ENCODE data around the gene SEPTIN10.
"Not testable (repeated sequence)": the region's sequence is repeated elsewhere in the genome, so short reads cannot be mapped to it uniquely, and the experiment has no call there.

SEPTIN10 gene

DNA sequence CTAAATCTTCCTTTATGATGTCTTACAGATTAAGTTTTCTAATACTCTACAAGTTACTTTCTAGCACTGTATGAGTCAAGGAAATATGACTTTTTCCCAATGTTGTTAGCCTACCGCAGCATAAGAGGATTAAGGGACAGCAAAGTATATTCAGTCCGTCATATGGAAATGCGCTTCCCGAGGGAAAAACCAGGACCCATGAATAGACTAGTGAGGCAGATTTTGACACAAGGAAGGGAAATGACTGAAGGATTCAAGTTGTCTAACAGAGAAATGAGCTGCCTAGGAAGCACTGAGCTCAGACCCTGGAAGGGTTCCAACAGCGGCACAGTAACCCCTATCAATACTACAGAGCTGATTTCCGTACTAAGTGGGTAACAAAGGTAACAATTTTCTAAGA lies 12.0 kb downstream of the SEPTIN10 start:
- no peak for DNase-seq

DNA sequence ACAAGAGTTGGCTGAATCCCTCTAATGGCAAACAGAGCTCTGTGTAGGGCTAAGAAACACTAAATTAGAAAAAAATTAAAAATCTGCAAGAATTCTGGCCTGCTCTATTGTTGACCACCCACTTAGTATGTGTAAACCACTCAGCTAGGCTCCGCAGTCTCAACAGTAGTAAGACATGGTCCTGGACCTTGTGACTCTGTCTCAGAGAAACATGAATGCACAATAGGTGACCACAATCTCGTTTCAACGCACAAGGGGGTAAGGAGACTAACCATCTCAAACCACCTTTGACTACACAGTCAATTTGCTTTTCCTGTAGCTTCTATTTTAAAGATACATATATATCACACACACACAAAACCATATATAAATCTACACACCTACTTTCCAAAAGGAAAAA lies 16.5 kb downstream of the SEPTIN10 start:
- DNase-seq = no peak

DNA sequence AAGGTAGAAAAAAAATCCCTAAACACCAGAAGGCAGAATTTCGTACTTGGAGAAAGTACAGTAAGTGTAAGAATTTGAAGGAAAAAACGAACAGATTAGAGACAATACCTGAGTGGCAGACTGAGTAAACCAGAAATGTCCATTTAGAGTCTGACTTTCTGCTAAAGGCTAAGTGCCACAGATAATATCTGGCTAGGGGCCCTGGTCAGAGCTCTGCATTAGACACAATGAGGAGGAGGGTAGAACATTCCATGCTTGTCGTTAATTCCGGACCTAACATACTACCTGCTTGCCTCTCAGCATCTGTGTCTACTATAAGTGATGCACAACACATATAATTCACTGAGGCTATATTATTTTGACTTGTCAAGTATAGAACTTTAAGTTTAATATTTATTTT lies 18.1 kb downstream of the SEPTIN10 start:
- no peak for DNase-seq

DNA sequence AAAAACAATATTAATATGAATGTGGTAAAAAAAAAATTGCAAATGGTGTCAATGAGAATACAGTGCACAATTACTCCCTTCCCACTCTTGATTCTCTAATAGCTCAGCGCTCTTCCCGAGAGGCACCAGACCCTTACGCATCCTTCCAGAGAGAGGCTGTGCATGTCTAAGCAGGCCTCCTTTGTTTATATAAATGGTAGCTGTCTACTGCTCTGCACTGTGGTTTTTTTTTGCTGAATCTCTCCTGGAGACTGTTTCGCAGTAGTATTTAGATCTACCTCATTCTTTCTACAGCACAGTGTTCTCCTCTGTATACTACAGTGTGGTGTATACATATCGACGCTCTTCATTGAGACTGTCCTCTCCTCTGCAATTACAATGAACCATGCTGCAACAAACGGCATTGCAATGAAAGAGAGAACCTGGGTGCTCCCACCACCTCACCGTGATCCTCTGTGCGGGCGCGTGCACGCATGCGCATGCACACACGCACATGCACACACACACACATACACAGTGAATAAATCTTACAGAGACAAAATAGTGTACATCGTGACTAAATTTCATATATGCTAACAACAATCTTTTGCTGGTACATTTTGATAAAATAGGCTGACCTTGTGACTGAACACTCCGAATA lies 19.4 kb downstream of the SEPTIN10 start:
- no peak for DNase-seq

DNA sequence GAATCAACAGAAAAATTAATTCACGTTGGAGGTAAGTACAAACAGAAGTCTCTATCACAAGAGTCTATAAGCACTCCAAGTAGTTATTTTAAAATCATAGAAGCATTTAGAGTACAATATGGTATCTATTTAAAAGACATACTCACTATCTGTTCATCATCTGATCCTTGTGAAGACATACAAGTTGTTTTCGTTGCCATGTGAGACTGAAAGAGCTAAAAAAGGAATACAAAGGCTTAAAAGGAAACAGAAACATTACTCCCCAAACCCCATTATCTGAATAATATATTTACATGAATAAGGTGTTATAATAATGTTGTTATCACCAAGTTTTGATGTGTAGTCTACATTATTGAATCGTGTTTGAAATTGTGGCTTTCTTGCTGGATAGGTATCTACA lies 20.9 kb downstream of the SEPTIN10 start:
- no peak for DNase-seq

DNA sequence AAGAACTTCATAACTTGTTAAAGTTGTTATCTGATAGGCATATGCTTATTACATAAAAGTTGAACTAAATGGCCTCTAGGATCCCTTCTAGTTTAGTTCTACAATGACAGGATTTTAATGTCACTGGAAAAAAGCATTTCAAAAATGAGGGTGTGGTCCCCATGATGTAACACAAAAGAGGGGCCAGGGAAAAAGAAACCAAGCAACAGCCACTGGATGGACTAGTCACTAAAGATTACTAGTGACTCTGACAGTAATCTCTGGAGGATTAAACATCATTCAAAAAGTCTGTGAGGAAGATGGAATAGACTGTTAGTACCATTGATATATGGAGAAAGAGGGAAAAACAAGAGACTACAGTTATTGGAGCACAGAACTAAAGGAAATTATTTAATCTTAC lies 22.6 kb downstream of the SEPTIN10 start:
- DNase-seq = no peak

DNA sequence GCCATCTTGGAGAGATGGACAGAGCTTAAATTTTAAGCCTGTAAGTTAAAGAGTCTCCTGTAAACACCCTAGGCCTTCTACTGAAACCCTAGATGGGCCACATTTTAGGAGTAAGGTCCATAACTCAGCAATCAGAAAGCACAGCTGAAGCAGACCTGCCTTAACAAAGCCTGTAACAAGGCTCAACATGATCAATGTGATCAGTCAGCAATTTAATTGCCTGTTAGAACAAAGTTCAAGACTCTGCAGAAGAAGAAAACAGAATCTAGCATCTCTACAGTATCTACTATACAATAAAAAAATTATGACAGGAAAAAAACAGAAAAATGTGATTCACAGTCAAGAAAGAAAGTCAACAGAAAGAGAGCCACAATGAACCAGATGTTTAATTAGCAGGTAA lies 27.1 kb downstream of the SEPTIN10 start:
- DNase-seq = no peak

DNA sequence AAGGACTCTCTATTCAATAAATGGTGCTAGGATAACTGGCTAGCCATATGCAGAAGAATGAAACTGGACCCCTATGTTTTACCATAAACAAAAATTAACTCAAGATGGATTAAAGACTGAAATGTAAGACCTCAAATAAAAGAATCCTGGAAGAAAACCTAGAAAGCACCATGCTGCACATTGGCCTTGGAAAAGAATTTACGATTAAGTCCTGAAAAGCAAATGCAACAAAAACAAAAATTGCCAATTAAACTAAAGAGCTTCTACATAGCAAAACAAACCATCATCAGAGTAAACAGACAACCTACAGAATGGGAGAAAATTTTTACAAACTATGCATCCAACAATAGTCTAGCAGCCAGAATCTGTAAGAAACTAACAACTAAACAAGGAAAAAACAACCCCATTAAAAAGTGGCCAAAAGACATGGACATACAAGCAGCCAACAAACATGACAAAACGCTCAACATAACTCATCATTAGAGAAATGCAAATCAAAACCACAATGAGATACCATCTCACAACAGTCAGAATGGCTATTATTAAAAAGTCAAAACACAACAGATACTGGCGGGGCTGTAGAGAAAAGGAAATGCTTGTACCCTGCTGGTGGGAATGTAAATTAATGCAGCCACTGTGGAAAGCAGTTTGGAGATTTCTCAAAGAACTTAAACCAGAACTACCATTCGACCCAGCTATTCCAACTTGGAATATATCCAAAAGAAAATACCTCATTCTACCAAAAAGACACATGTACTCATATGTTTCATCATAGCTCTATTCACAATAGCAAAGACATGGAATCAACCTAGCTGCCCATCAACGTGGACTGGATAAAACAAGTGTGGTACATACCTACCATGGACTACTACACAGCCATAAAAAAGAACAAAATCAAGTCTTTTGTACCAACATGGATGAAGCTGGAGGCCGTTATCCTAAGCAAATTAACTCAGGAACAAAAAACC lies 30.6 kb downstream of the SEPTIN10 start:
- peak; percentile 44 for DNase-seq

DNA sequence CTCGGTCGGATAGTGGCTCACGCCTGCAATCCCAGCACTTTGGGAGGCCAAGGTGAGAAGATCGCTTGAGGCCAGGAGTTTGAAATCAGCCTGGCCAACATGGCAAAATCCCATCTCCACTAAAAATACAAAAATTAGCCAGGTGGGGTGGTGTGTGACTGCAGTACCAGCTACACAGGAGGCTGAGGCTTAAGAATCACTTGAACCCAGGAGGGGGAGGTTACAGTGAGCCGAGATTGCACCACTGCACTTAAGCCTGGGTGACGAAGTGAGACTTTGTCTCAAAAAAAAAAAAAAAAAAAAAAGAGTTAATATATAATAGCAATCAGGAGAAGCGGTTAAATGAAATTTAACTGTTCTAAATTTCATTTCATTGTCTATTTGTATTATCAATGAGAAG lies 36.1 kb downstream of the SEPTIN10 start:
- DNase-seq = not testable (repeated sequence)

DNA sequence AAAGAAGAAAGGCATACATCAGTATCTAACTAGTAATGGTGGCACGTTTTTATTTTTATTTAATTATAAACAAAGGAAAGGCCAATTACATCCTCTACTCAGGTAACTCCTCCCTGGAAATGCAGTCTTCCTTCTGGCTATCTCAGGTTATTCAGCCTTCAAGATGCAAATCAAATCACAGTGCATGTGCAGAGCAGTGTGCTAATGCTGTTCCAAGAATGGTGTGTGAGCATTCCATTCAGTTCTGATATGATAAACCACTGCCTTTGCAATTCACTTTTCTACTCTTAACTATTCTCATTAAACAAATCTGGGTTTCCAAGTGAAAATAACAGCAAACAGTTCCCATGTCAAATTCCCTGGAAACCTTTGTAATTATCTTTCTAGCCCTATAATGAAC lies 38.4 kb downstream of the SEPTIN10 start:
- DNase-seq = no peak

DNA sequence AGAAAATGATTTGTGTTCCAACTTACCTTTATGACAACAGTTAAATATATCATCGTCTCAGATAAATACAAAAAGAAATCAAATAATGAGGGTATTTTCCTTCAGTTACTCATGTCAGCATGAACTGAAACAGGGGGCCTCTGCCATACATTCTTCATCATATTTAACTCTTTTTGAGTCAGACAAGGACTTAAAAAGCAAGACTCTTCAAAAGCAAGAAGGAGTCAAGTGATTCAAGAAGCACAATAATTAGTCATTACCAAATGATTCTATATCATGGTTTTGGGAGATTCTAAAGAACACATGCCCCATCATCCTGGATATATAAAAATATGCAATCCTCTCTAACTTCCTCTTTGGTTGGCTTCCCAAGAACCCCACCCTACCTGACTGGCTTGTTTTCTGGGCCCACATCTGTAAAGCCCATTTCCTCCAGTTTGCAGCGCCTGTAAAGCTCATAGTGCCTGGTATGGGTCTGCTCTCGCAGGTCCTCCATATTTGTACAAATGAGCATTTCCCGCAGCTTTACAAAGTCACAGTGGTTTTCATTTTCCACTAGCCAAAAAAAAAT lies 49.7 kb downstream of the SEPTIN10 start:
- no peak for DNase-seq

DNA sequence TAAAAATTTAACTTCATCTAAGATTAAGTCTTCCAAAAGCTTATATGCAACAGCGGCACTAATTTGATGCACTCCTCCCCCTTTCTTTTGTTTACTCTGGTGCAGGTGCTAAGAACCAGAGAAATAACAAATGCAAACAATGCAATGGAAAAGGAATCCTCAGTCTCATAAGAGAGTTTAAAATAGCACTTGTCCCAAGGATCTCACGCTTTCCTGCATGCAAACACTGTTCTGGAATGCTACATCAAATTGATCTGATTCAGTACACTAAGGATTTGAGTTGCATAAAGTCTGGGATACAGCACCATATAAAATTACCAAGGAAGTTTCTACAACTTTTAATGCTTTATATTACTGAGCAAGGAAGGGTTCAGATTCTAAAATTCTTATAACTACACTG lies 50.5 kb downstream of the SEPTIN10 start:
- DNase-seq = no peak

DNA sequence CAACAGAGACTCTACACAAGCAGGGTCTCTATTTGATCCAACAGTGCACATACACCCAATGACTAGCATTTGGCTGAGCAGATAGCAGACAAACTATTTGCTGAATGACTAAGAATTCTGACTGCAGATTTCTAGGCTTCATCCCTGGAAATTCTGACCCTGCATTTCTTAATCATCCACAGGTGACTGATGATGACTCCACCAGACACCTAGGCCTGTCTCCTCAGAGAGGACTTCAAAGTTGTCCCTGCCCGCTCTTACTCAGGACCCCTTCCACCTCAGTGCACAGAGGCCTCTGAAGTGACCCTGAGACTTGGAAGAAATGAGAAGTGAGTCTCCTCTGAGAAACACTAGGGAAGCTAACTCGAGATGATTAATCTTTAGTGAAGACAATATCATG lies 51.3 kb downstream of the SEPTIN10 start:
- no peak for DNase-seq

DNA sequence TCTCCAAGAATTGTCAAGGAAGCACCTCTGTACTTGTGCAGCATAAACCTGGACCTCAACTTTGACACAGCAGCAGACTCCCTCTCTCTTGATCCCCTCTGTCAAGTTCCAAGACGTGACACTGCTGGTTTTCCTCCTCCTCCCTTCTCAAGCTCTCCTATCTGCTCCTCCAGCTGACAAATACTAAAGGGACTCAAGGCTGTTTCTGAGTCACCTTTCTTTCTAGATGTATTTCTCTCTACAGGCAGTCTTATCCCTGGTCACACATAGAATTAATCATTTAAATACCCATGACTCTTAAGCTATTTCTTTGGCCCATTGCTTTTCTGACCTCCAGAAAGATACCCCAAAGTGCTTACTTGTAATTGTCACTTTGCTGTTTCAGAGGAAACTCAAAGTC lies 53.5 kb downstream of the SEPTIN10 start:
- no peak for DNase-seq

DNA sequence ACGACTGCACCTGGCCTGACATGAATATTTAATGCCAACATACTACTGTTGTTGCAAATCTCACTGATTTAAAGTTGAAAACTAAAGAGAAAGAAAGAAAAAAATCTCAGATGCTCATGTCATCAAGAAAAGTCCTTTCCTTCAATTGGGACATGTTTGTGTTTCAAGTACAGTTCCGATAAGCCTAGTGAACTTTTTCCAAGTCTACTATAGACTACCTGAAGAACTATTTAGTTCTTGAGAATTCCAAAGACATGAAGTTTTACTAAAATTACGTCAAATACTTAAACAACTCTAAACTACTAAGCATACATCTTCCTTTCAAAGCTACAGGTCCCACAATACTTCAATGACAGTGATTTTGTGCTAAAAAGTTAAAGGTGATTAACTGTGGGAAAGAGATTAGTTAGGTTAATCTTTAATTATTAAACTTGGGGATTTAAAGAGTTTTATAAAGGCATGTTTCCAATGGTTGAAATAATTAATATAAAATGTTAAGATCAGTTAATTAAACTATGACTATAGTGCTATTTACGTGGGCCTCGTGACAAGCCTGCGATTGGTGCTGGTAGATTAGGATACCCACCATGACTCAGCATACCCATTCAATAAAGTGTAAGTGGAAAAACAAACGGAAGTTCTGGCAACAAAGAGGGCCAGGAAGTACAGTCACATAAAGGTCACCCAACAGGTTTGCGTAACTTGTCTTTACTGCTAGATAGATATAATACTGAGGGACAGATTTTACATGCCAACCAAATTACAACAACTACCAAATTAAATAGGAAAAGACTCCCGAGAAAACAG lies 55.5 kb downstream of the SEPTIN10 start:
- peak; percentile 48 for DNase-seq

DNA sequence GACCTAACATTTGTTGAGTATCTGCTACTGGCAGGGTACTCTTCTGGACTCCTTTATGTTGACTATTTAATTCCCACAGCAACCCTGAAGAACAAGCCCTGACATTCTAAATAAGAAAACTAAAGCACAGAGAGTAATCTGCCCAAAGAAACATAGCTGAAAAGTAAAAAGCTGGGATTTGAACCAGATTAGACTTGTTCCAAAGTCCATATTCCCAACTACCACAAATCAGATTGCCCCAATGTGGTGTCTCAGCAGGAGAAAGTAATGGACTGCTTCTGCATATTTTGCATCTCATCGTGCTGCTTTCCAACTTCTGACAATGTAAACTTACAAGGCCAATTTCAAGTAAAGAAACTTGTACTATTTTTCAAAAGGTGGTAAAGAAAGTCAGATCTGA lies 56.5 kb downstream of the SEPTIN10 start:
- no peak for DNase-seq

DNA sequence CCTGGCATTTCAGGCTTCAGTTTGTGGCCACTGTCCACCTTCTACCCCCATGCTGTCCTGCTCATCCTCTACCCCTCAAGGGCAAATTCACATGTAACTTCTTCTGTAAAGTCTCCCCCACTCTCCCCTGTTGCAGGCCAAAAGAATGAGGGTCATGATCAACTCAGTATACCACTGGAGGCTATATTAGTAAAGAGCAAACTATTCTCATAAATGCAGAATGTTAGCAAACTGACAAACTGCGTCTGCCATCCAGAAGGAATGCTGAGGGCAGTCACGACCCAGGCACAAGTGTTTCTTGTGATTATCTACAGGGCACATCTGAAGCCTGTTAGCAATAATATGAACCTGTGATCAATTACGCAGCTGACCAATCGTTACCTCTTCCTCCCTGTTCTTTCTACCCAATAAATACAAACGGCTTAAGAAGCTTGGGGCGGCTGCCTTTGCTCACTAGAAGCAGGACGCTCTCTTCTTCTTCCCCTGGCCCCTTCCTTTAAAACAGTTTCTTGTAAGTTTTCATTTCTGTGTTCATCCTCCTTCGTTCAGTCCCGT lies 58.3 kb downstream of the SEPTIN10 start:
- DNase-seq = no peak

DNA sequence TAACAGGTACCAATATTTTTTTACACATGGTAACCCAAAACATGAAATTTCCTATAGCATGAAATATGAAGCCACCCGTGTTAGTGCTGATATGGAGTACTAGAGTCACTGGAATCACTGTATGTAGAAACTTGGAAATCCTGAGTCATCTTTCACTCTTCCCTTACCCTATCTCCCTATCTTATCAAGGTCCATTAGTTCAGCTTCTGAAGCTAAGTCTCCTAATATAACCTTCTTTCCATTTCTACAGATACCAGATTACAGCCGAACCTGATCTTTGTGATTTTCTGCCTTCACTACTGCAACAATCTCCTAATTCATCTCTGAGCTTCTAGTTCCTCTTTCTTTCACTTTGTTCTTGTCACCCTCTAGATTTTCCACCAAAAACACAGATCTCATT lies 59.0 kb downstream of the SEPTIN10 start:
- no peak for DNase-seq

DNA sequence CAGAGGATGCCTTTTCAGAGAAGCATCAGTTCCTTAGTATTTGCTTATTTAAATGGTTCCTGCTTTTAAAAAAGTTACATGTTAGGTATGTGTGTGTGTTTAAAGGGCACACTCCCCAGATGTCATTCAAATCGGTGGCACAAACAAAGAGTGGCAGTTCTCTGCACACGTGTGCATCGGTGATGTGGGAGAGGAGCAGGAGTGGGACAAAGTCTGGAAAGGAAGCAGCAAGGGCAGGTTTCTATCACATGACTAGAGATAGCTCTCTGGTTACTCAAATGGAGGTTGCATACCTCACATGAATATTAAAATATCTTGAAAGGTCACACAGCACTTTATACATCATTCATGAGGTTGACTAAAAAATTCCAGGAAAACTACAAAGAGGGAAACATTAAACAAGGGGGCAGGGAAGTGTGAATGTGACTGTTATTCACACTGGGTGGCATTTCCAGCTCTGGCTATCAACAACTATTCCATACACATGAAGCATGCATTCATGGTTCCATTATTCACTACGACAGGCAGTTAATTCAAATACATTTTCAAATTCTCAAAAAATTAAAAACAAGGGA lies 64.7 kb downstream of the SEPTIN10 start:
- DNase-seq = no peak

DNA sequence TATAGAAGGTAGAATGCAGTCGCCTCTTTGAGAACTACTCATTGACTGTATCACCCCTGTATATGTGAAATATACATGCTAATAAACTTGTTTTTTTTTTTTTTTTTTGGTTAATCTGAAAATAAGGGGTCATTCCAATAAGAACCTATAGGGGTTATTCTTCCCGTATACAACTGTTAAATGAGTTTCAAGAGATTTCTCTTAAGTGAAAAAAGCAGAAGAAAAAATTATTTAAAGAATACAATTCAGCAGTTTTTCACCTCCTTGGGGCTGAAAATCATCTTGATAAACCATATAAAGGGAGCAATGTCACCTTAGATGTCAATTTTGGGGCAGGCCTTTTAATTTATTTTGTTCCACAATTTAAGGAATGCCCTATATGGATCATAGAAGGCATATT lies 66.5 kb downstream of the SEPTIN10 start:
- no peak for DNase-seq

DNA sequence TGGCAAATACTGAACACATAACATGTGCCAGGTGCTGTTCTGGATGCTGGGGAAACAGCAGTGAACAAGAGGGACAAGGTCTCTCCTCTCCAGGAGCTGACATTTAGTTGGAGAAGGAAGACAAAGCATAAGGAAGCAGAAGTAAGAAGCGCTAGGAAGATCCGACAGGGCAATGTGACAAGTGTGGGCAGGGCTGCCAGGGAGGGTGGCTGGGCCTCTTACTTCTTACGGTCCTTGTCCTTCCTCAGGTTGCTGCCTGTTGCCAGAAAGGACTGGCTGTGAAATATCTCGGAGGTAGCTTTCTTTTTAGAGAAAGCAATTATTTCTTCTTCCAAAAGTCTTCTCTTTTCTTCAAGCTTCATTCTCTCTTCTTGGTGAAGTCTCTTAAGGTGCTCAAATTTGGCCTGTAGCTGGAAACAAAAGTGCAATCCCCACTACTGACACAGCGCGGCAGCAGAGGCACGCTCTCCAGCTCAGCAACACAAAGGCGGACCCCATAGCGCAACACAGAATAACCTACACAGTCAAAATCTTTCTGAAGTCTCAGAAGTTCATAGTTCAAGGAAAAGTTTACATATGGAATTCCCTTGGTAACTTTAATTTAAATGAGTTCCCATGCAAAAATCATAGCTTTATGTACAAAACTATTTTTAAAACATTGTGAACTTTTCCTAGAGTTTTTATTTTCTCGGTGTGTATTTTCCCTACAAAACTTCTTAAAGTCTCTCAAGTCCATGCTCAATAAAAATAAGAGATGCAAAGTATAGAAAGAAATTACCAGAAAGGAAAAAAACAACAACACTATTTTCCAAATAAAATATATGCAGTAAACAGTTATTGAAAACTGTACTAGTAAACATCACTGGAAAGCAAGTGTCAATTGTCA lies 67.7 kb downstream of the SEPTIN10 start:
- DNase-seq = peak; percentile 55

Measured in fibroblast of skin of right quadriceps (primary cell).